NB4 (cell line): ENCODE results near the gene TMEM260.

ENCODE experiments used
- MYC ChIP-seq: IDR thresholded peaks from 2 replicates; pipeline ENCODE4 v1.6.1; 2011; ENCODE audit warnings: low read depth, low read length
- POLR2A ChIP-seq: IDR thresholded peaks from 2 replicates; pipeline ENCODE4 v1.6.1; 2011; ENCODE audit warnings: mild to moderate bottlenecking; ENCODE audit not compliant: insufficient read length; ENCODE audit errors: extremely low read depth
- TF ChIP-seq, protein P1 (sequence below): IDR thresholded peaks from one replicate; pipeline ENCODE4 v1.5.1; 2012; ENCODE audit warnings: low read depth, low read length
- TF ChIP-seq, protein P2 (sequence below): IDR thresholded peaks from 2 replicates; pipeline ENCODE4 v1.6.1; 2011; ENCODE audit warnings: low read depth, low read length

GRCh38 chr14:56569174-56569573, 10.4 kb upstream of the TMEM260 start:
- TF ChIP-seq POLR2A, result no peak
- TF ChIP-seq, protein P1, sequence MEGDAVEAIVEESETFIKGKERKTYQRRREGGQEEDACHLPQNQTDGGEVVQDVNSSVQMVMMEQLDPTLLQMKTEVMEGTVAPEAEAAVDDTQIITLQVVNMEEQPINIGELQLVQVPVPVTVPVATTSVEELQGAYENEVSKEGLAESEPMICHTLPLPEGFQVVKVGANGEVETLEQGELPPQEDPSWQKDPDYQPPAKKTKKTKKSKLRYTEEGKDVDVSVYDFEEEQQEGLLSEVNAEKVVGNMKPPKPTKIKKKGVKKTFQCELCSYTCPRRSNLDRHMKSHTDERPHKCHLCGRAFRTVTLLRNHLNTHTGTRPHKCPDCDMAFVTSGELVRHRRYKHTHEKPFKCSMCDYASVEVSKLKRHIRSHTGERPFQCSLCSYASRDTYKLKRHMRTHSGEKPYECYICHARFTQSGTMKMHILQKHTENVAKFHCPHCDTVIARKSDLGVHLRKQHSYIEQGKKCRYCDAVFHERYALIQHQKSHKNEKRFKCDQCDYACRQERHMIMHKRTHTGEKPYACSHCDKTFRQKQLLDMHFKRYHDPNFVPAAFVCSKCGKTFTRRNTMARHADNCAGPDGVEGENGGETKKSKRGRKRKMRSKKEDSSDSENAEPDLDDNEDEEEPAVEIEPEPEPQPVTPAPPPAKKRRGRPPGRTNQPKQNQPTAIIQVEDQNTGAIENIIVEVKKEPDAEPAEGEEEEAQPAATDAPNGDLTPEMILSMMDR, result no peak
- TF ChIP-seq MYC, result no peak
- TF ChIP-seq, protein P2, sequence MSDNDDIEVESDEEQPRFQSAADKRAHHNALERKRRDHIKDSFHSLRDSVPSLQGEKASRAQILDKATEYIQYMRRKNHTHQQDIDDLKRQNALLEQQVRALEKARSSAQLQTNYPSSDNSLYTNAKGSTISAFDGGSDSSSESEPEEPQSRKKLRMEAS, result no peak
